SU-DHL-6 (cell line): ENCODE data around the gene RNU1-3.
"Not testable (repeated sequence)": the region's sequence is repeated elsewhere in the genome, so short reads cannot be mapped to it uniquely, and the experiment has no call there.

ENCODE experiments used
- H2AFZ ChIP-seq: fragments of 200-600 bp; sonication (generic); 2 replicates; pipeline ENCODE4 v1.6.1; 2014; ENCODE audit warnings: low read depth, mild to moderate bottlenecking, moderate library complexity, mixed read lengths, antibody characterized with exemption, low read length; ENCODE audit not compliant: severe bottlenecking
- H3F3A ChIP-seq: fragments of 200-600 bp; shearing (Covaris generic); 2 replicates; pipeline ENCODE4 v1.6.0; 2016; ENCODE audit warnings: antibody characterized with exemption, mild to moderate bottlenecking; ENCODE audit not compliant: insufficient read depth
- H3K27ac ChIP-seq: fragments of 200-600 bp; sonication (generic); 2 replicates; pipeline ENCODE4 v1.5.1; 2016; ENCODE audit warnings: low read depth, mild to moderate bottlenecking, low read length, moderate library complexity, mixed read lengths
- H3K27me3 ChIP-seq: fragments of 200-600 bp; sonication (generic), shearing (Covaris generic); 2 replicates; pipeline ENCODE4 v1.6.0; 2014; ENCODE audit warnings: mild to moderate bottlenecking, low read length
- H3K36me3 ChIP-seq: fragments of 200-600 bp; sonication (generic); 2 replicates; pipeline ENCODE4 v1.6.1; 2014; ENCODE audit warnings: mild to moderate bottlenecking, low read length, mixed read lengths
- H3K4me2 ChIP-seq: fragments of 300-600, 200-600 bp; shearing (Covaris generic), sonication (generic); 2 replicates; pipeline ENCODE4 v1.6.0; 2014; ENCODE audit warnings: low read length, low read depth, mild to moderate bottlenecking; ENCODE audit not compliant: poor library complexity, severe bottlenecking
- H3K4me3 ChIP-seq: fragments of 200-600 bp; sonication (generic); 2 replicates; pipeline ENCODE4 v1.5.1; 2014; ENCODE audit warnings: antibody characterized with exemption, low read length, mild to moderate bottlenecking, mixed read lengths; ENCODE audit not compliant: insufficient read depth, poor library complexity, severe bottlenecking
- H3K79me2 ChIP-seq: fragments of 200-600 bp; sonication (generic); 2 replicates; pipeline ENCODE4 v1.6.1; 2014; ENCODE audit warnings: mild to moderate bottlenecking, low read length, moderate library complexity; ENCODE audit not compliant: insufficient read depth
- H3K9ac ChIP-seq: fragments of 200-600 bp; sonication (generic); 2 replicates; pipeline ENCODE4 v1.7.0; 2014; ENCODE audit warnings: mild to moderate bottlenecking, low read length
- H3K9me2 ChIP-seq: fragments of 200-600 bp; sonication (generic); replicated peaks from 2 replicates; pipeline ENCODE4 v1.6.1; 2014; ENCODE audit warnings: low read length; ENCODE audit not compliant: insufficient read depth
- H3K9me3 ChIP-seq: fragments of 200-600 bp; sonication (generic); 2 replicates; pipeline ENCODE4 v1.6.1; 2014; ENCODE audit warnings: low read length, mixed read lengths; ENCODE audit not compliant: insufficient read depth
- H4K20me1 ChIP-seq: fragments of 200-600 bp; sonication (generic); 2 replicates; pipeline ENCODE4 v1.6.1; 2014; ENCODE audit warnings: low read depth, mild to moderate bottlenecking, antibody characterized with exemption, low read length, moderate library complexity, mixed read lengths

The RNU1-3 gene

DNA sequence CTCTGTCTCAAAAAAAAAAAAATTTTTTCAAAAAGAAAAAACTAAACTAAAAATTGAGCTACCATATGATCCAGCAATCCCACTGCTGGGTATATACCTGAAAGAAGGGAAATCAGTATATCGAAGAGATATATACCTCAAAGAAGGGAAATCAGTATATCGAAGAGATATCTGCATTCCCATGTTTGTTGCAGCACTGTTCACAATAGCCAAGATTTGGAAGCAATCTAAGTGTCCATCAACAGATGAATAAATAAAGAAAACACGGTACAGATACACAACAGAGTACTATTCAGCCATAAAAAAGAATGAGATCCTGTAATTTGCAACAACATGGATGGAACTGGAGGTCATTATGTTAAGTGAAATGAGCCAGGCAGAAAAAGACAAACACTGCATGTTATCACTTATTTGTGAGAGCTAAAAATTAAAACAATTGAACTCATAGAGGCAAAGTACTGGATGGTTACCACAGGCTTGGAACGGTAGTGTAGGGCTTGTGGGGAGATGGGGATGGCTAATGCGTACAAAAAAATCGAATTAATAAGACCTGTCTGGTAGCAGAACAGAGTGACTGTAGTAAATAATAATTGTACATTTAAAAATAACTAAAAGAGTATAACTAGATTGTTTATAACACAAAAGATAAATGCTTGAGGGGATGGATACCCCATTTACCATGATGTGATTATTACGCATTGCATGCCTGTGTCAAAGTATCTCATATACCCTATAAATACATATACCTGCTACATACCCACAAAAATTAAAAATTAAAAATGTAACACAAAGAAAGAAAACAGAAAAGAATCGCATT, 25.4 kb downstream of the RNU1-3 start:
- H3K9me3 ChIP-seq, H3K9me2 ChIP-seq, H3K4me2 ChIP-seq, H3K9ac ChIP-seq, H3K27ac ChIP-seq, H3K4me3 ChIP-seq, H3F3A ChIP-seq, H2AFZ ChIP-seq, H3K27me3 ChIP-seq, H3K36me3 ChIP-seq, H4K20me1 ChIP-seq: not testable (repeated sequence)
- H3K79me2 ChIP-seq, result peaks cover 39% of the 10 kb centered on the region

DNA sequence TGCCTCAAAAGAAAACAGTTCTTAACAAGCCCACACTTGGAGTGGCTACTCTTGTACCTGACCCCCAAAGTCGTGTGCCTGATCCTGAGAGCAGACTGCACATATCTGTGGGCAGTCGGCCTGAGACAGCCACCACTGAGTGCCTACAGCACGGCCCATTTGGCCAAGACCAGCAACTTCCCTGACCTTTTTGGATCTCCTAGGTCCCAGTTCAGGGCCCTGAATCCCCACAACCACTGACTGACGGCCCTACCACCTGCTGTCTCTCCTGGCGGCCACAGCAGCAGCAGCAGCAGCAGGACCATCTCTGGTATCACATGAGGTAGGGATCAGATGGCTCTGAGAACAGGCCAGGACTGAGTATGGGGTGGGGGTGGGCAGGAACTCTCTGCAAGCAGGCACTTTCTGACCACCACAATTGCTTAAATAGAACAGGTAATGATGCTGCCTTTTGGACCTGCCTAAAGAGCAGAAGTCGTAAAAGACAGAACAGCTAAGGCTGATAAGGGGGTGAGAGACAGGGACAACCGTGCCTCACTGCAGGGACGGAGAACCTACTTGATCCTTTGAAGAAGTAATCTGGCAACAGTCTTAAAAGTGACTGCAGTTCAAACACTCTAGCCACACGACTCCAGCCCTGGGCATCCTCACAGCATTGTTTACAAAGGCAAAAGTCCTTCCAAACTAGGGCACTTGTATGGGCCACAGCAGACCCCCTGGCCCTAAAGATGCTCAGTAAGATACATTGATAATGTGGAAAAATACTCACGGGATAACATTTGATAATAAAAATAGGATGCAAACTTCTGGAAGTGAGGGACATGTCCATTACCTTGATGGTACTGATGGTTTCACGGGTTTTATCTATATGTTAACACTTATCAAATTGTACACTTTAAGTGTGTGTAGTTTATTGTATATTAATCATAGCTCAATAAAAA, 27.4 kb downstream of the RNU1-3 start:
- H3K9me3 ChIP-seq, H3K27ac ChIP-seq, H3K4me3 ChIP-seq, H4K20me1 ChIP-seq, H3K9me2 ChIP-seq, H3K9ac ChIP-seq, H3K4me2 ChIP-seq, H2AFZ ChIP-seq, H3K36me3 ChIP-seq, H3K27me3 ChIP-seq, H3F3A ChIP-seq: not testable (repeated sequence)
- H3K79me2 ChIP-seq, result peaks cover 38% of the 10 kb centered on the region

GRCh38 chr1:16637941-16638778, 28.6 kb downstream of the RNU1-3 start:
- H3K9me2 ChIP-seq, H3K4me2 ChIP-seq, H3K4me3 ChIP-seq, H3F3A ChIP-seq, H3K9ac ChIP-seq, H3K27me3 ChIP-seq, H3K9me3 ChIP-seq, H3K27ac ChIP-seq, H3K36me3 ChIP-seq, H4K20me1 ChIP-seq, H2AFZ ChIP-seq: not testable (repeated sequence)
- H3K79me2 ChIP-seq, result peaks cover 27% of the 10 kb centered on the region; the same call in 1 of the 2 replicates

DNA sequence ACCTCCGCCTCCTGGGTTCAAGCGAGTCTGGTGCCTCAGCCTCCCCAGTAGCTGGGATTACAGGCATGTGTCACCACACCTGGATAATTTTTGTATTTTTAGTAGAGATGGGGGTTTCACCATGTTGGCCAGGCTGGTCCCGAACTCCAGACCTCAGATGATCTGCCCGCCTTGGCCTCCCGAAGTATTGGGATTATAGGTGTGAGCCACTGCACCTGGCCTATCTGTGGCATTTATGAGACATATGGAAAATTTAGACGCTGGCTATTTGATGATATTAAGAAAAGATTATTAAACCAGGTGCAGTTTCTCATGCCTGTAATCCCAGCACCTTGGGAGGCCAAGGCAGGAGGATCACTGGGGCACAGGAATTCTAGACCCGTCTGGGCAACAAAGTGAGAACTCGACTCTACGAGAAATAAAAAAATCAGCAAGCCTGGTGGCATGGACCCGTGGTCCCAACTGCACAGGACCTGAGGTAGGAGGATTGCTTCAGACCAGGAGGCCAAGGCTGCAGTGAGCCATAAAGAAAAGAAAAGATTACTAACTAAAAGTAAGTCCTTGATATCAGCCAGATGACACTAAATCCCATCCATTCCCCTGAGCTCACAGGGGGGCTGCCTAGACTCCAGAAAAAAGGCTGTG, 30.1 kb downstream of the RNU1-3 start:
- H3K9me2 ChIP-seq, H3K27ac ChIP-seq, H3F3A ChIP-seq, H3K27me3 ChIP-seq, H3K9me3 ChIP-seq, H3K36me3 ChIP-seq, H4K20me1 ChIP-seq, H2AFZ ChIP-seq, H3K4me2 ChIP-seq, H3K4me3 ChIP-seq, H3K9ac ChIP-seq: not testable (repeated sequence)
- H3K79me2 ChIP-seq, result peaks cover 21% of the 10 kb centered on the region; the same call in 1 of the 2 replicates

- H3F3A ChIP-seq, H3K27me3 ChIP-seq, H3K27ac ChIP-seq, H3K4me3 ChIP-seq, H2AFZ ChIP-seq, H3K4me2 ChIP-seq, H3K9me3 ChIP-seq, H3K9ac ChIP-seq, H4K20me1 ChIP-seq, H3K36me3 ChIP-seq, H3K9me2 ChIP-seq: not testable (repeated sequence)
- H3K79me2 ChIP-seq, result peaks cover 14% of the 10 kb centered on the region; the same call in 1 of the 2 replicates
Observed at GRCh38 chr1:16635959-16636358, 30.8 kb downstream of the RNU1-3 start.

GRCh38 chr1:16633540-16634282, 33.0 kb downstream of the RNU1-3 start:
- not testable (repeated sequence) for H3K36me3 ChIP-seq, H2AFZ ChIP-seq, H3K9me3 ChIP-seq, H3K4me3 ChIP-seq, H3K9ac ChIP-seq, H3K9me2 ChIP-seq, H3K79me2 ChIP-seq, H3K27me3 ChIP-seq, H4K20me1 ChIP-seq, H3F3A ChIP-seq, H3K4me2 ChIP-seq, H3K27ac ChIP-seq
